GM12878 (cell line): ENCODE data around the gene DAPK3. TPM values are rescaled to one million over a fixed set of nuclear protein-coding genes. Genes with fewer than 3 reads are reported as not detected.

Experiments
- ATAC-seq: fragments of 200-7000 bp; cut with Tn5 transposase; 3 replicates; pipeline ENCODE4 v1.9.1; 2020; ENCODE audit warnings: mild to moderate bottlenecking, moderate library complexity
- BruUV-seq: library from RNA; stranded (reverse); fragments of 400-500 nt; replicated peaks from 2 replicates; lab custom pipeline; 2021; lab: Mats Ljungman, UMichigan
- CTCF ChIA-PET: fragments of 300-600 bp; sonication (Branson Sonifier 250); formaldehyde crosslinking; extraction: SDS; loops from one replicate; lab custom pipeline; 2021; ENCODE audit warnings: inconsistent platforms; lab: Yijun Ruan, JAX
- POLR2A ChIA-PET: fragments of 350-600 bp; formaldehyde crosslinking; extraction: SDS; loops from one replicate; lab custom pipeline; 2021; ENCODE audit warnings: inconsistent platforms; lab: Charles Lee
- RAD21 ChIA-PET: fragments of 300-600 bp; sonication (Branson Sonifier 250); formaldehyde crosslinking; loops from one replicate; lab custom pipeline; 2023; ENCODE audit warnings: antibody characterized with exemption; ENCODE audit not compliant: unreplicated experiment; lab: Charles Lee
- SMC1A ChIA-PET: fragments of 300-600 bp; sonication (Branson Sonifier 250); formaldehyde crosslinking; loops from one replicate; lab custom pipeline; 2023; ENCODE audit not compliant: unreplicated experiment, uncharacterized antibody; lab: Charles Lee
- DNase-seq: peaks from one replicate; pipeline ENCODE4 v3.0.0-alpha.2; 2011; ENCODE audit warnings: low read depth, low spot score
- FAIRE-seq: peaks from 3 replicates; lab custom pipeline; 2011; peaks lifted over from hg19 to GRCh38; lab: Jason Lieb, UNC
- H2AFZ ChIP-seq: 2 replicates; pipeline ENCODE4 v1.6.0; 2011; ENCODE audit warnings: low read depth, low read length, control low read depth; ENCODE audit not compliant: control insufficient read depth
- H3K27ac ChIP-seq: 2 replicates; pipeline ENCODE4 v1.5.1; 2011; ENCODE audit warnings: control low read depth; ENCODE audit not compliant: control insufficient read depth, insufficient read depth
- H3K27me3 ChIP-seq, 2 experiments: replicated peaks in 1 of 2; 2 replicates each; pipeline versions ENCODE4 v1.6.0 to v1.6.1; 2011; ENCODE audit warnings: low read length in 1 of 2; ENCODE audit not compliant: control insufficient read depth in 2 of 2, insufficient read depth in 2 of 2
- H3K36me3 ChIP-seq, 2 experiments: 2 replicates each; pipeline ENCODE4 v1.5.1; 2011; ENCODE audit warnings: low read length in 1 of 2; ENCODE audit not compliant: control insufficient read depth in 2 of 2, insufficient read depth in 2 of 2
- H3K4me1 ChIP-seq: 2 replicates; pipeline ENCODE4 v1.6.1; 2011; ENCODE audit warnings: mild to moderate bottlenecking, low read length, moderate library complexity, mixed read lengths; ENCODE audit not compliant: control insufficient read depth, insufficient read depth
- H3K4me2 ChIP-seq: 2 replicates; pipeline ENCODE4 v1.6.0; 2011; ENCODE audit warnings: control low read depth; ENCODE audit not compliant: control insufficient read depth, insufficient read depth
- H3K4me3 ChIP-seq: fragments of 200-600 bp; sonication (generic); 2 replicates; pipeline ENCODE4 v1.5.1; 2016
- H3K79me2 ChIP-seq: 2 replicates; pipeline ENCODE4 v1.6.0; 2011; ENCODE audit warnings: low read length; ENCODE audit not compliant: control insufficient read depth, insufficient read depth
- H3K9ac ChIP-seq: 2 replicates; pipeline ENCODE4 v1.8.0; 2011; ENCODE audit warnings: low read length, control low read depth, mixed read lengths; ENCODE audit not compliant: control insufficient read depth, insufficient read depth
- H3K9me3 ChIP-seq: replicated peaks from 3 replicates; pipeline ENCODE4 v1.5.1; 2011; ENCODE audit warnings: mild to moderate bottlenecking, low read length; ENCODE audit not compliant: control insufficient read depth, insufficient read depth
- H4K20me1 ChIP-seq: 2 replicates; pipeline ENCODE4 v1.6.0; 2011; ENCODE audit not compliant: control insufficient read depth, insufficient read depth
- CHD2 ChIP-seq: IDR thresholded peaks from 2 replicates; pipeline ENCODE4 v1.6.1; 2011; ENCODE audit warnings: low read depth, low read length, improper control_type of control experiment, borderline replicate concordance
- PML ChIP-seq: IDR thresholded peaks from 2 replicates; pipeline ENCODE4 v1.6.1; 2012; ENCODE audit warnings: low read length, inconsistent platforms
- POLR2A ChIP-seq: IDR thresholded peaks from 2 replicates; pipeline ENCODE4 v1.6.1; 2011; ENCODE audit warnings: low read depth, mild to moderate bottlenecking, low read length
- POLR2AphosphoS2 ChIP-seq: IDR thresholded peaks from 2 replicates; pipeline ENCODE4 v1.6.1; 2011; ENCODE audit warnings: low read depth, mild to moderate bottlenecking, low read length, improper control_type of control experiment, moderate library complexity
- POLR2AphosphoS5 ChIP-seq: IDR thresholded peaks from 2 replicates; pipeline ENCODE4 v1.6.1; 2011; ENCODE audit warnings: mild to moderate bottlenecking, low read length, inconsistent platforms
- POU2F2 ChIP-seq: IDR thresholded peaks from 3 replicates; pipeline ENCODE4 v1.6.1; 2011; ENCODE audit warnings: low read depth, mild to moderate bottlenecking, low read length, borderline replicate concordance
- RAD21 ChIP-seq: IDR thresholded peaks from 2 replicates; pipeline ENCODE4 v1.6.1; 2011; ENCODE audit warnings: mild to moderate bottlenecking, low read depth, low read length, moderate library complexity; ENCODE audit not compliant: insufficient read depth
- SMC3 ChIP-seq: IDR thresholded peaks from 2 replicates; pipeline ENCODE4 v1.6.1; 2011; ENCODE audit warnings: low read length, improper control_type of control experiment, borderline replicate concordance
- STAT3 ChIP-seq: IDR thresholded peaks from 2 replicates; pipeline ENCODE4 v1.6.1; 2011; ENCODE audit warnings: low read depth, low read length, improper control_type of control experiment
- TCF7 ChIP-seq: IDR thresholded peaks from 2 replicates; pipeline ENCODE4 v1.6.1; 2014; ENCODE audit warnings: antibody characterized with exemption, borderline replicate concordance
- WGBS: methylation state at CpG from one replicate; pipeline ENCODE4 v1.1.6; 2016; ENCODE audit warnings: low lambda C conversion rate; ENCODE audit not compliant: insufficient replicate concordance, insufficient coverage; ENCODE audit errors: missing lambda C conversion rate; 5-methylcytosine and 5-hydroxymethylcytosine counted together
- in situ Hi-C: fragments of 300-500 bp; cut with MboI; formaldehyde crosslinking; loops from 9 replicates; pipeline ENCODE4 v1.14.3; 2018; ENCODE audit warnings: mixed read lengths
- intact Hi-C: fragments of 100-400 bp; cut with micrococcal nuclease; formaldehyde crosslinking; loops from one replicate; pipeline ENCODE4 v1.14.2; 2022; ENCODE audit not compliant: unreplicated experiment
- polyA plus RNA-seq, 11 experiments: library from polyadenylated mRNA; depleted of rRNA in 4 of 11; unstranded in 6 of 11; stranded (reverse) in 5 of 11; fragments of >200 nt; fragmentation: Nextera tagmentation in 4 of 11; fragmentation: Illumina TruSeq in 1 of 11; extraction: Ambion mirVana in 4 of 11; extraction: Trizol in 1 of 11; gene quantifications; 1 replicate in 1 of 11; 2 replicates in 10 of 11; pipeline versions ENCODE4 v1.2.1 to v1.2.3, GENCODE V29; 2011 to 2016; ENCODE audit warnings: inconsistent platforms in 2 of 11, missing spikeins in 2 of 11, low read depth in 1 of 11
- total RNA-seq, 4 experiments: library from RNA; depleted of rRNA in 3 of 4; stranded (reverse); fragments of >200 nt in 3 of 4; fragmentation: Illumina TruSeq in 1 of 4; extraction: Trizol in 1 of 4; gene quantifications; 2 replicates each; pipeline versions ENCODE4 v1.2.1 to v1.2.3, GENCODE V29; 2013 to 2021
- TF ChIP-seq, protein P1 (sequence below): fragments of 450-650 bp; IDR thresholded peaks from 2 replicates; pipeline ENCODE4 v1.6.1; 2017; ENCODE audit warnings: borderline replicate concordance
- TF ChIP-seq, protein P2 (sequence below): fragments of 450-650 bp; formaldehyde crosslinking; IDR thresholded peaks from 2 replicates; pipeline ENCODE4 v1.4.0; 2020; ENCODE audit warnings: mild to moderate bottlenecking, moderate library complexity

Gene DAPK3
- total and polyA plus RNA-seq, 10 of the 15 experiments (the other 5 are each of a cell fraction or from before 2014, with no cell fraction given): 0.13 to 46.4 (median 24.8) TPM

DNA sequence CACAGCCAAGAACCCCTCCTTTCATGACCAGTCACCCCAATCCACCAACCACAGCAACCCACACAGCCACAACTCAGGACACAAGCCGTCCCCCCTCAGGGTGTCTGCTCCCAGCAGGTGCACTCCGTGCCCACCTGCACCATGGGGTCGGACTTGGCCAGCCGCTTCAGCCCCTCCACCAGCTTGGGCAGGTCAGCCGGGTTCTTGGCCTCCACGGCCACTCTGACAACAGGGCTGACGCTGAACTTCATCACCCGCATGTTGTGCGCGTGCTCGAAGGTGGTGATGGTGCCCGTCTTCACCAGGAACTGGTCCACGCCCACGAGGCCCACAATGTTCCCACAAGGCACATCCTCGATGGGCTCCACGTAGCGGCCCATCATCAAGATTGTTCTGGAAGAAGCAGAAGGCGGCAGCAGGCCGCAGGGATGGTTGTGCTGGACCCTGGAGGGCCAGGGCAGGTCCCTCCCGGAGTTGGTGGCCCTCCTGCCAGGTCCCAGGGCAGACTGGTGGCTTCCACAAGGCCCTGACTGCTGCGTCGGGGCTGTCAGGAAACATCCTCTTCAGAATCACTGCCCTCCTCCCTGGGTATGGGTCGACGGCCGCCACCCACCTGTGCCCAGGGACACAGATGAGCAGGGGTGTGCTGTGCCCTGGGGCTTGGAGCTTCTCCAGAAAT lies 8.9 kb upstream of the DAPK3 start:
- no peak overlapping the region for H3K9ac ChIP-seq
- intact Hi-C loops: no loop called here
- WGBS: 91% methylated on average over 25 of the region's 25 CpGs
- H4K20me1 ChIP-seq: peaks cover 55% of the 10 kb centered on the region
- SMC1A ChIA-PET: no interaction called here
- in situ Hi-C loops: no loop called here
- FAIRE-seq (no peak), DNase-seq (no peak), ATAC-seq (0 out of 3 replicates have a peak, but pooled peaks have one; percentile 1)
- H3K4me3 ChIP-seq: no peak overlapping the region
- RAD21 ChIA-PET: no interaction called here
- H3K27ac ChIP-seq: no peak overlapping the region
- peaks cover 73% of the 10 kb centered on the region for H3K79me2 ChIP-seq
- no peaks in the 10 kb centered on the region for H3K9me3 ChIP-seq
- peaks cover 7% of the 10 kb centered on the region for H3K4me1 ChIP-seq
- H3K27me3 ChIP-seq: no peaks in the 10 kb centered on the region
- TF ChIP-seq, protein P1, sequence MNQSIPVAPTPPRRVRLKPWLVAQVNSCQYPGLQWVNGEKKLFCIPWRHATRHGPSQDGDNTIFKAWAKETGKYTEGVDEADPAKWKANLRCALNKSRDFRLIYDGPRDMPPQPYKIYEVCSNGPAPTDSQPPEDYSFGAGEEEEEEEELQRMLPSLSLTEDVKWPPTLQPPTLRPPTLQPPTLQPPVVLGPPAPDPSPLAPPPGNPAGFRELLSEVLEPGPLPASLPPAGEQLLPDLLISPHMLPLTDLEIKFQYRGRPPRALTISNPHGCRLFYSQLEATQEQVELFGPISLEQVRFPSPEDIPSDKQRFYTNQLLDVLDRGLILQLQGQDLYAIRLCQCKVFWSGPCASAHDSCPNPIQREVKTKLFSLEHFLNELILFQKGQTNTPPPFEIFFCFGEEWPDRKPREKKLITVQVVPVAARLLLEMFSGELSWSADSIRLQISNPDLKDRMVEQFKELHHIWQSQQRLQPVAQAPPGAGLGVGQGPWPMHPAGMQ: no peak
- TF ChIP-seq RAD21 (no peak), PML (0 out of 2 replicates have a peak, but pooled peaks have one; percentile 51), POLR2AphosphoS5 (peak; percentile 68), STAT3 (no peak), POLR2A (peak; percentile 84), POU2F2 (no peak), CHD2 (no peak), POLR2AphosphoS2 (0 out of 2 replicates have a peak, but pooled peaks have one; percentile 71), SMC3 (no peak), TCF7 (no peak)
- TF ChIP-seq, protein P2, sequence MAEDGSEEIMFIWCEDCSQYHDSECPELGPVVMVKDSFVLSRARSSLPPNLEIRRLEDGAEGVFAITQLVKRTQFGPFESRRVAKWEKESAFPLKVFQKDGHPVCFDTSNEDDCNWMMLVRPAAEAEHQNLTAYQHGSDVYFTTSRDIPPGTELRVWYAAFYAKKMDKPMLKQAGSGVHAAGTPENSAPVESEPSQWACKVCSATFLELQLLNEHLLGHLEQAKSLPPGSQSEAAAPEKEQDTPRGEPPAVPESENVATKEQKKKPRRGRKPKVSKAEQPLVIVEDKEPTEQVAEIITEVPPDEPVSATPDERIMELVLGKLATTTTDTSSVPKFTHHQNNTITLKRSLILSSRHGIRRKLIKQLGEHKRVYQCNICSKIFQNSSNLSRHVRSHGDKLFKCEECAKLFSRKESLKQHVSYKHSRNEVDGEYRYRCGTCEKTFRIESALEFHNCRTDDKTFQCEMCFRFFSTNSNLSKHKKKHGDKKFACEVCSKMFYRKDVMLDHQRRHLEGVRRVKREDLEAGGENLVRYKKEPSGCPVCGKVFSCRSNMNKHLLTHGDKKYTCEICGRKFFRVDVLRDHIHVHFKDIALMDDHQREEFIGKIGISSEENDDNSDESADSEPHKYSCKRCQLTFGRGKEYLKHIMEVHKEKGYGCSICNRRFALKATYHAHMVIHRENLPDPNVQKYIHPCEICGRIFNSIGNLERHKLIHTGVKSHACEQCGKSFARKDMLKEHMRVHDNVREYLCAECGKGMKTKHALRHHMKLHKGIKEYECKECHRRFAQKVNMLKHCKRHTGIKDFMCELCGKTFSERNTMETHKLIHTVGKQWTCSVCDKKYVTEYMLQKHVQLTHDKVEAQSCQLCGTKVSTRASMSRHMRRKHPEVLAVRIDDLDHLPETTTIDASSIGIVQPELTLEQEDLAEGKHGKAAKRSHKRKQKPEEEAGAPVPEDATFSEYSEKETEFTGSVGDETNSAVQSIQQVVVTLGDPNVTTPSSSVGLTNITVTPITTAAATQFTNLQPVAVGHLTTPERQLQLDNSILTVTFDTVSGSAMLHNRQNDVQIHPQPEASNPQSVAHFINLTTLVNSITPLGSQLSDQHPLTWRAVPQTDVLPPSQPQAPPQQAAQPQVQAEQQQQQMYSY (CRISPR knock-in tag): no peak
- H3K4me2 ChIP-seq: peak overlapping the region; percentile 48
- BruUV-seq: no TSS peak
- H3K36me3 ChIP-seq: peaks cover 53 to 80% of the 10 kb centered on the region in 2 experiments
- no peak overlapping the region for H2AFZ ChIP-seq
- CTCF ChIA-PET: interaction anchor here (1.1 kb wide), 1 partner anchor 8 kb away, joined by 3 read pairs; no protein-coding TSS in a partner anchor
- POLR2A ChIA-PET: interaction anchor here (0.6 kb wide), 1 partner anchor 27 kb away, joined by 3 read pairs; no protein-coding TSS in a partner anchor
